Fibroblast of lung (primary cell): ENCODE results near the gene FAM241B. TPM values are rescaled to one million over a fixed set of nuclear protein-coding genes. Genes with fewer than 3 reads are reported as not detected.

Source experiments
- DNase-seq, 2 donors: peaks; one replicate each; pipeline versions ENCODE4 v3.0.0 to v3.0.0-alpha.2; 2010; ENCODE audit warnings: low read depth in 2 of 2
- H2AFZ ChIP-seq: 2 replicates; pipeline ENCODE4 v1.5.1; 2012; ENCODE audit warnings: low read length, control low read depth, inconsistent platforms
- H3K27ac ChIP-seq: 2 replicates; pipeline ENCODE4 v1.5.1; 2011; ENCODE audit warnings: low read length, control low read depth; ENCODE audit not compliant: insufficient read depth
- H3K27me3 ChIP-seq: 2 replicates; pipeline ENCODE4 v1.5.1; 2011; ENCODE audit warnings: mild to moderate bottlenecking, low read length; ENCODE audit not compliant: control insufficient read depth, insufficient read depth
- H3K36me3 ChIP-seq: 2 replicates; pipeline ENCODE4 v1.5.1; 2011; ENCODE audit warnings: low read length; ENCODE audit not compliant: control insufficient read depth, insufficient read depth
- H3K4me1 ChIP-seq: 2 replicates; pipeline ENCODE4 v1.5.1; 2011; ENCODE audit warnings: low read length; ENCODE audit not compliant: control insufficient read depth, insufficient read depth; ENCODE audit errors: extremely low read depth
- H3K4me2 ChIP-seq: 2 replicates; pipeline ENCODE4 v1.5.1; 2011; ENCODE audit warnings: low read length, control low read depth; ENCODE audit not compliant: insufficient read depth; ENCODE audit errors: extremely low read depth
- H3K4me3 ChIP-seq, 4 experiments: fragments of 200-600 bp in 1 of 4; sonication (generic) in 1 of 4; replicated peaks in 1 of 4; 2 replicates each; pipeline ENCODE4 v1.5.1; 2011 to 2016; ENCODE audit warnings: low read length in 4 of 4, low read depth in 3 of 4, mild to moderate bottlenecking in 3 of 4, control low read depth in 2 of 4, inconsistent platforms in 1 of 4, mixed read lengths in 1 of 4; ENCODE audit not compliant: insufficient read depth in 1 of 4; ENCODE audit errors: control extremely low read depth in 1 of 4
- H3K79me2 ChIP-seq: 2 replicates; pipeline ENCODE4 v1.5.1; 2012; ENCODE audit warnings: mild to moderate bottlenecking, low read length, inconsistent platforms; ENCODE audit not compliant: control insufficient read depth, insufficient read depth
- H3K9ac ChIP-seq: 2 replicates; pipeline ENCODE4 v1.5.1; 2011; ENCODE audit warnings: mild to moderate bottlenecking, low read length, control low read depth; ENCODE audit not compliant: insufficient read depth
- H3K9me3 ChIP-seq: 2 replicates; pipeline ENCODE4 v1.5.1; 2012; ENCODE audit warnings: low read depth, low read length; ENCODE audit not compliant: control insufficient read depth, insufficient read depth
- H4K20me1 ChIP-seq: 2 replicates; pipeline ENCODE4 v1.5.1; 2011; ENCODE audit warnings: low read length; ENCODE audit not compliant: control insufficient read depth, insufficient read depth; ENCODE audit errors: extremely low read depth
- EZH2 ChIP-seq: IDR thresholded peaks from 2 replicates; pipeline ENCODE4 v1.5.1; 2012; ENCODE audit warnings: low read length, control low read depth, mild to moderate bottlenecking; ENCODE audit errors: missing control alignments
- polyA plus RNA-seq, 2 donors: library from polyadenylated mRNA; depleted of rRNA in 1 of 2; stranded (reverse) in 1 of 2; unstranded in 1 of 2; fragments of >200 nt; gene quantifications; 2 replicates each; pipeline ENCODE4 v1.2.1, GENCODE V29; 2011 to 2012; ENCODE audit warnings: missing spikeins in 1 of 2
- total RNA-seq: library from RNA; depleted of rRNA; stranded (reverse); fragments of >200 nt; gene quantifications from 2 replicates; pipeline ENCODE4 v1.2.1, GENCODE V29; 2014
- TF ChIP-seq, protein P1 (sequence below), 2 donors: IDR thresholded peaks in 1 of 2; conservative IDR thresholded peaks in 1 of 2; 1 replicate in 1 of 2; 2 replicates in 1 of 2; pipeline ENCODE4 v1.5.1; 2011 to 2012; ENCODE audit warnings: low read length in 2 of 2, control low read depth in 1 of 2, inconsistent platforms in 1 of 2, low read depth in 1 of 2, mild to moderate bottlenecking in 1 of 2

FAM241B gene
- total and polyA plus RNA-seq, 2 donors (not counting 1 experiment from before 2014, with no cell fraction given), result 0.61 to 0.99 TPM

DNA sequence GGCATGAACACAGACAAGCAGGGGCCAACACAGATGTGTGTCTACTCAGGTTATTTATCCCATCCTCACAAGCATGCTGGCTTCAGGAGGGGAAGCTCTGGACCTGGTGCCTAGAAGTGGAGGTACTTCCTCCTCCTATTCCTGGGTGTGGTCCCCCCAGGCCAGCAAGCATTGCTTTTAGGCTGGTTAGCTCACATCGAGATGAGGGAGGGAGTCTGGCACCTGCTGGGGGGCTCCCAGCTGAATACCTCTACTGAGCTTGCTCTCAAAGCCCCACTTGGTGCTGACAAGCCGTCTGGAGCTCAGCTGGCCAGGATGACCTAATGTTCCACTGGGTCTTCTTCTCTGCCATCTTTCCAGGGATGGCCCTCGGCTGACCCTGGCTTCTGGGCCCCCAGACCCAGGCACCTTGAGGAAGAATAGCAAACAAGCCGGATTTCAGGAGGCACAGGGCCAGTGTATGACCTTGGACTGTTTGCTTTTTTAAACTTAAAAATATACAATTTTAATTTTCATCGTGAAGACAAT lies 26.8 kb downstream of the FAM241B start:
- H3K4me1 ChIP-seq, result no peaks in the 10 kb centered on the region
- H3K9ac ChIP-seq, result no peak overlapping the region
- H3K27ac ChIP-seq, result no peak overlapping the region
- no peaks in the 10 kb centered on the region for H3K79me2 ChIP-seq
- H3K9me3 ChIP-seq, result no peaks in the 10 kb centered on the region
- H4K20me1 ChIP-seq, result no peaks in the 10 kb centered on the region
- no peak overlapping the region for H3K4me2 ChIP-seq
- H2AFZ ChIP-seq, result no peak overlapping the region
- TF ChIP-seq, protein P1, sequence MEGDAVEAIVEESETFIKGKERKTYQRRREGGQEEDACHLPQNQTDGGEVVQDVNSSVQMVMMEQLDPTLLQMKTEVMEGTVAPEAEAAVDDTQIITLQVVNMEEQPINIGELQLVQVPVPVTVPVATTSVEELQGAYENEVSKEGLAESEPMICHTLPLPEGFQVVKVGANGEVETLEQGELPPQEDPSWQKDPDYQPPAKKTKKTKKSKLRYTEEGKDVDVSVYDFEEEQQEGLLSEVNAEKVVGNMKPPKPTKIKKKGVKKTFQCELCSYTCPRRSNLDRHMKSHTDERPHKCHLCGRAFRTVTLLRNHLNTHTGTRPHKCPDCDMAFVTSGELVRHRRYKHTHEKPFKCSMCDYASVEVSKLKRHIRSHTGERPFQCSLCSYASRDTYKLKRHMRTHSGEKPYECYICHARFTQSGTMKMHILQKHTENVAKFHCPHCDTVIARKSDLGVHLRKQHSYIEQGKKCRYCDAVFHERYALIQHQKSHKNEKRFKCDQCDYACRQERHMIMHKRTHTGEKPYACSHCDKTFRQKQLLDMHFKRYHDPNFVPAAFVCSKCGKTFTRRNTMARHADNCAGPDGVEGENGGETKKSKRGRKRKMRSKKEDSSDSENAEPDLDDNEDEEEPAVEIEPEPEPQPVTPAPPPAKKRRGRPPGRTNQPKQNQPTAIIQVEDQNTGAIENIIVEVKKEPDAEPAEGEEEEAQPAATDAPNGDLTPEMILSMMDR (conservative IDR thresholded peaks at IDR 0.05 in 1 of 2, IDR thresholded peaks at IDR 0.05 in 1 of 2; ENCODE audit: low read depth in 1 of 2, low read length in 2 of 2), result no peak
- DNase-seq, result no peak
- peaks cover 11% of the 10 kb centered on the region for H3K27me3 ChIP-seq
- no peaks in the 10 kb centered on the region for H3K36me3 ChIP-seq
- no peak overlapping the region for H3K4me3 ChIP-seq

GRCh38 chr10:69657430-69657829 lies 27.4 kb downstream of the FAM241B start:
- DNase-seq, result no peak
- no peak for TF ChIP-seq EZH2
- TF ChIP-seq, protein P1 (conservative IDR thresholded peaks at IDR 0.05 in 1 of 2, IDR thresholded peaks at IDR 0.05 in 1 of 2; ENCODE audit: low read depth in 1 of 2, low read length in 2 of 2), result no peak
- H3K27me3 ChIP-seq, result peaks cover 13% of the 10 kb centered on the region

GRCh38 chr10:69657866-69658265 lies 27.8 kb downstream of the FAM241B start:
- DNase-seq, result no peak
- no peak for TF ChIP-seq EZH2
- TF ChIP-seq, protein P1 (conservative IDR thresholded peaks at IDR 0.05 in 1 of 2, IDR thresholded peaks at IDR 0.05 in 1 of 2; ENCODE audit: low read depth in 1 of 2, low read length in 2 of 2), result no peak
- Histone ChIP-seq H3K9ac (no peak overlapping the region), H3K27me3 (peaks cover 13% of the 10 kb centered on the region), H3K36me3 (no peaks in the 10 kb centered on the region), H3K79me2 (no peaks in the 10 kb centered on the region), H3K9me3 (no peaks in the 10 kb centered on the region), H4K20me1 (no peaks in the 10 kb centered on the region), H3K4me3 (no peak overlapping the region), H3K4me2 (no peak overlapping the region), H3K4me1 (no peaks in the 10 kb centered on the region), H3K27ac (no peak overlapping the region), H2AFZ (no peak overlapping the region)

More at GRCh38 chr10:69657430-69657829, 27.4 kb downstream of the FAM241B start:
- Histone ChIP-seq H3K9me3 (no peaks in the 10 kb centered on the region), H3K4me2 (no peak overlapping the region), H3K27ac (no peak overlapping the region), H4K20me1 (no peaks in the 10 kb centered on the region), H3K79me2 (no peaks in the 10 kb centered on the region), H3K9ac (no peak overlapping the region), H3K4me3 (no peak overlapping the region), H3K36me3 (no peaks in the 10 kb centered on the region), H2AFZ (no peak overlapping the region), H3K4me1 (no peaks in the 10 kb centered on the region)
